Measurements from ENCODE around the gene PDZD4.

The PDZD4 gene

GRCh38 chrX:153867671-153868070, 37.3 kb upstream of the PDZD4 start:
- DNase-seq = no peak

- DNase-seq = no peak
Measured at GRCh38 chrX:153867139-153867538, 36.8 kb upstream of the PDZD4 start.

GRCh38 chrX:153866302-153867019, 36.1 kb upstream of the PDZD4 start:
- DNase-seq = no peak

GRCh38 chrX:153865685-153866084, 35.3 kb upstream of the PDZD4 start:
- no peak for DNase-seq

- no peak for DNase-seq
Measured at GRCh38 chrX:153865321-153865580, 34.9 kb upstream of the PDZD4 start.

GRCh38 chrX:153864561-153865320, 34.4 kb upstream of the PDZD4 start:
- DNase-seq = no peak

- DNase-seq = no peak
Measured at GRCh38 chrX:153864101-153864500, 33.8 kb upstream of the PDZD4 start.

GRCh38 chrX:153863251-153863991, 33.1 kb upstream of the PDZD4 start:
- DNase-seq = no peak

GRCh38 chrX:153862369-153863250, 32.3 kb upstream of the PDZD4 start:
- no peak for DNase-seq

GRCh38 chrX:153861733-153862310, 31.5 kb upstream of the PDZD4 start:
- no peak for DNase-seq

GRCh38 chrX:153861151-153861550, 30.8 kb upstream of the PDZD4 start:
- DNase-seq = no peak

GRCh38 chrX:153857348-153857903, 27.1 kb upstream of the PDZD4 start:
- DNase-seq = no peak

- DNase-seq = no peak
Measured at GRCh38 chrX:153854702-153855101, 24.4 kb upstream of the PDZD4 start.

- DNase-seq = no peak
Measured at GRCh38 chrX:153853902-153854267, 23.5 kb upstream of the PDZD4 start.

GRCh38 chrX:153853180-153853901, 23.0 kb upstream of the PDZD4 start:
- DNase-seq = no peak

- no peak for DNase-seq
Measured at GRCh38 chrX:153851981-153852380, 21.6 kb upstream of the PDZD4 start.

GRCh38 chrX:153848325-153848724, 18.0 kb upstream of the PDZD4 start:
- peak in 1 of 2 experiments; percentile 13 for DNase-seq

GRCh38 chrX:153845842-153846241, 15.5 kb upstream of the PDZD4 start:
- no peak for DNase-seq

- DNase-seq = no peak
Measured at GRCh38 chrX:153845195-153845594, 14.9 kb upstream of the PDZD4 start.

- DNase-seq = no peak
Measured at GRCh38 chrX:153844509-153845082, 14.3 kb upstream of the PDZD4 start.

- no peak for DNase-seq
Measured at GRCh38 chrX:153836921-153837320, 6.6 kb upstream of the PDZD4 start.

All from NCI-H1930 (cell line).